Stromal cell of bone marrow (primary cell): ENCODE measurements around the gene UBE2QL1.

Experiments used
- DNase-seq: peaks from one replicate; pipeline ENCODE4 v3.0.0-alpha.2; 2012; ENCODE audit warnings: low read depth

Gene UBE2QL1, protein sequence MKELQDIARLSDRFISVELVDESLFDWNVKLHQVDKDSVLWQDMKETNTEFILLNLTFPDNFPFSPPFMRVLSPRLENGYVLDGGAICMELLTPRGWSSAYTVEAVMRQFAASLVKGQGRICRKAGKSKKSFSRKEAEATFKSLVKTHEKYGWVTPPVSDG

DNA sequence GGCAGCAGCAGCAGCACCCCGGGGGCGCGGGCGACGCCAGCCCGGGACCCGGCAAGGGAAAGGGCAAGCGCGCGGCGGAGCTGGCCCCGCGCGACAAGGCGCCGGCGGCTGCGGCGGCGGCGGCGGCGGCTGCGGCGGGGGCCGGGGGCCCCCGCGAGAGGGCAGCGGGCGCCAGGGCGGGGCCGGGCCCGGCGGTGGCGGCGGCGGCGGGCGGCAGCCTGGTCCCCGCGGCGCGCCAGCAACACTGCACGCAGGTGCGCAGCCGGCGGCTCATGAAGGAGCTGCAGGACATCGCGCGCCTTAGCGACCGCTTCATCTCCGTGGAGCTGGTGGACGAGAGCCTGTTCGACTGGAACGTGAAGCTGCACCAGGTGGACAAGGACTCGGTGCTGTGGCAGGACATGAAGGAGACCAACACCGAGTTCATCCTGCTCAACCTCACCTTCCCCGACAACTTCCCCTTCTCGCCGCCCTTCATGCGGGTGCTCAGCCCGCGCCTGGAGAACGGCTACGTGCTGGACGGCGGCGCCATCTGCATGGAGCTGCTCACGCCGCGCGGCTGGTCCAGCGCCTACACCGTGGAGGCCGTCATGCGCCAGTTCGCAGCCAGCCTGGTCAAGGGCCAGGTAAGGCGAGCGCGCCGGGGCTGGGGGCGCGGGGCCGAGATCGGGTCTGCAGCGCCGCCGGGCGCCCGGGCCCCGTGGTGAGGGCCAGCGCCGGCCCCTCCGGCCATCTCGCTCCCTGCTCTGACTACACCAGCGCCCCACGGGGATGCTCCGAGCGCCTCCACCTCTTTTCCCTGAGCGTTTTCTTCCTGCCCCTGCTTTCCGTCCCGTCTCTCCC, at the start of gene UBE2QL1:
Gene UBE2QL1 (plus strand): TSS at position 238 of the 843 bp plus-strand sequence. CDS start 35 bp downstream, at position 273.
- no peak for DNase-seq

DNA sequence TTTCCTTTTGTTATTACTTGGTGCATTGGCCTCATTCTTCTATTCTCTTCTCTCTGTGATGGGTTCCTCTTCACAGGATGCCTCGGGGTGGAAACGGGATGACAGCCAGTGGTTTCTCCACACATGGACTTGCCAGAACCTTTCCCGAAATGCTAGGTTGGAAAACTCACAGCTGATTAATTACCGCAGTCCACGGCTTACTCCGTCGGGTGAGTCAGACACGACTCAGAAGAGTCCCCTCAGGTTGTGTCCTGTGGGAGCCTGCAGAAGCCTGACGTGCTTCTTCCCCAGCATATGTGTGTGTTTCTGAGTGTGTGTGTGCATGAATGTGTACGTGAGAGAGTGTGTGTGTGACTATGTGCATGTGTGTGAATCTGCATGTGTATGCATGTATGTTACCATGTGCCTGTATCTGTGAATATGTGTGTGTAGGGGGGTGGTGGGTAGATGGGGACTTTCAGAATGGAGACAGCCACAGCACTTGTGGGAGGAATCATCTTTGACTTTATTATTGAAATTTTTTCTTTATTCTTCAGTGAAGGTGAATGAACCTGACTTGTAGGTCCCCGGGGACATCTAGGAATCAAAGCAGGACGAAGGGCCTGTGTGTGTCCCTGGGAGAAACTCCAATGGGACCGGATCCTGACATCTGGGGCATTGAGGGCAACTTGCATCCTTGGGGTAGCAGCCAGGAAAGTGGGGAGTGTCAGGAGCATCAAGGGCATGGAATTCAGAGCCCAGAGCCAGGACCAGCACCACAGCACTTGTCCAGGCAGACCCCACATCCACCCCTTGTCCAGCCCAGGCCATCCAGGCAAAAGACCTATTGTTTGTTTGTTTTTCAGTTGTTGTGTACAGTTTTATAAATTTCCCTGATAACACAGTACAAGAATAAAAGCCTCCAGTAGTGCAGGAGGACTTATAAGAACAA, 48.4 kb upstream of the UBE2QL1 start:
- peak; percentile 33 for DNase-seq

DNA sequence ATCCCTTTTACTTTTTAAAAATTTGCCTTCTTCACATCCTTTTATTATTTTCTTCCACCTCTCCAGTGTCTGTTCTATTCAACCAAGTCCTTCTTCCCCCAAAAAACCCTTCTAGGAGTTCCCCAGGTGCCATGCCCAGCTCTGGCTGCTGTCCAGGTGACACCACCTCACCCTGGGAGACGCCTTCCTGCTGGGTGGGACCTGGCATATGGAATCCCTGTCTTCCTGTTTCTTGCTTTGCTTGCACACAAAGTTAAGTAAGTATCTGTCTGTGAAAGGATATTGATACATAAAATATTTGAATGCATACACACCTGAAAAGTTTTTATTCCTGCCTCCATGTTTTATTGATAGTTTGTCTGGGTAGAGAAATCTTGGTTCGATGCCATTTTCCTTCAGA, 47.2 kb upstream of the UBE2QL1 start:
- no peak for DNase-seq

DNA sequence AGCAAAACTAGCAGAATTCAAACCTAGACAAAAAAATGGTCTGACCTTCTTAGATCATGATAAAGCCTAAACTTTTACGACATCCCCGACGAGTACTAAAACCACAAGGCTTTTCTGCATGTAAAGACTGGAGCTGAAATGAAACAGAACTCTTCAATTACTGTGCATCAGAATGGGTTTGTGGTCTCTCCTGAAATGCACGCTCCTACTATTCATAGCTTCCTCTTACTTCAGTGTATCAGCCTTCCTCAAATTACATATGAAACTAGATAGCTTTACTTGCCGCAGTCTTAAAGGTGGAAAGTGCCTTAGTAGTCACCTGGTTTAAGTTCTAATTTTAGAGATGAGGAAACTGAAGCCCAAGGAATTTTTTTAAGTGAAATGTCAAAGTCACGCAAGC, 45.7 kb upstream of the UBE2QL1 start:
- DNase-seq = no peak

DNA sequence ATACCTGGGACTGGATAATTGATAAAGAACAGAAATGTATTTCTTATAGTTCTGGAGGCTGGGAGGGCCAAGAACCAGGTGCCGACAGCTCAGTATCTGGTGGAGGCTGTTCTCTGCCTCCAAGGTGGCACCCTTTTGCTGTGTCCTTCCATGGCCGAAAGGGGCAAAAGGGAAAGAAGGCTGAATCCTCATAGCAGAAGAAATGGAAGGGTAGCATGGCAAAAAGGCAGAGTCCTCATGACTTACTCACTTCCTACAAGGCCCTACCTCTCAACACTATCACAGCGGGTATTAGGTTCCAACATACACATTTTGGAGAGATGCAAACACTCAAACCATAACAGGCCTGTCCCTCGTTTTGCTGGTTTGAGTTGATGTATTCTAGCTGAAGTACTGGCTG, 45.2 kb upstream of the UBE2QL1 start:
- no peak for DNase-seq

DNA sequence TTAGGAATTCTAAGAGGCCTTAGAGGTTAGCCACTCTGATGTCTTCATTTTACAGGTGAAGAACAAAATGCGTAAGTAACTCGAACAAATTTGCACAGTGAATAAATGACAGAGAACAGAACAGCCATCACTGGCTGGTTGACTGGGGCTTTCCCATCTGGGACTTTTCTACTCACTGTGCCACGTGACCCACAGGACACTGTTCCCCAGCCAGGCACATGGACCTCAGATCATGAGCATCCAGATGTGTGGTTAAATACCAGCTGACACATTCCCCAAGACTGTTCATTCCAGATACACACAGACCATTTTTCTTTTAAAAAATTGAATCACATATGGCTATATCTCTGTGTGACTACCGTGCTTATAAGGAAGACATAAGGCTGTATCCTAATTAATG, 44.5 kb upstream of the UBE2QL1 start:
- DNase-seq = peak; percentile 33

DNA sequence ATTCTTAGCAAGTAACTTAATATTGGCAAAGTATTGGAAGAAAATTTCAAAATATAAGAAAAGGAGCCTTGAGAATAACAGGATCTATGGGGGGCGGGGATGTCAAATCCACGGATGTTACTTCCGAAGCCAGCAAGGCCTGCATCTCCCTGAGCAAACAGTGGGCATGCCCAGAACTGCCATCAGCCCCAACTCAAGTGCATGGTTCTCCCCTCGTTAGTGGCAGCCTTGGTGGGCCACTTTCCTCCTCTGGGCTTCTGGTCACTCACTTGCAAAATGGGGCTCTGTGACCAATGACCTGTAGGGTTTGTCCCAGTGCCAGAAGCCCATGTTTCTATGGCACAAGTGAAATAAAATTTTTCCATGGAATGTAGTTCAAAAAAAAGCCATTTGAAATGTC, 43.1 kb upstream of the UBE2QL1 start:
- no peak for DNase-seq

DNA sequence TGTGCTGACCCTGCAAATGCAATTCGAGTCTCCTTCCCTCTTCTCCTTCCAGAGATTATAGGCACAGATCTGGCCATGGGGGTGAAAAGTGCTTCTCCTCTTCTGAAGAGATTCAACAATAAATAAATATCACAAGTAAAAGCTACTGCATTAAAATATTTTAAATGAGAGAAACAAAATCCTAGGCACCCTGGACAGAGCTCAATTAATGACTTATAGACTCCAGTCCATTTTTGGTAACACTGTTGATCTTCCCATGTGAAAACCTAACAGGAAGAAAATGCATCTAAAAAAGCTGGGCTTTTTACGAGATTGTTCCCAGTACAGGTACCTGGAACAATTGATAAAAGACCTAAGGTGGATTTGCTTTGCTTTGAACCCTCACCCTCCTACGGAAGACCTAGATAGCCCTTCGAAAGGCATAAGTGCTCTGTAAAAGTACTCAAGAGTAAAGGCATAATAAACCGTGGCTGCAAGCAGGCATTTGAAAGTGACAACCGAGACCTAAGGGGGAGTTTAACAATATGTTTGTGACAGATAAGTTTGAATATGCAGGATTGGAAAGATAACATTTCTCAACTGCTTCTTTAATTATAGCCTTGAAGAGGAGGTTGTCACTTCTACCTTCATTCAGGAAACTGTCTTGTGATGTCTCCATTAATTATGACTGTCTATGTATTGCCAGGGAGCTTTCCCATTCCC, 41.0 kb upstream of the UBE2QL1 start:
- no peak for DNase-seq

DNA sequence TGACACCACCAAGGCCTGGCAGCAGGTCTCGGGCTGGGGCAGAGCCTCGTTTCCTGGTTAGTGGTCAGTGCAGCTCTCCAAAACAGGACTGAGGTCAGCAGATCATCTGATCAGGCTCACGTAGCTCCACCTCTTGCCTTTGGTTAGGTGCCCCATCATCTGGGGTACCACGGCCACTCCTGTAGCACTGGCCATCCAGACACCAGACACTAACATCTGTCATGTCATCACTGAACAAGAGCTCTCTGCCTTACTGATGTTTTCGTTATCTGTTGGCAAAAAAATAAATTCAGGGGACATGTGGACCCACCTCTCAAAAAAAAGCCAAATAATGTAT, 40.4 kb upstream of the UBE2QL1 start:
- DNase-seq = no peak

DNA sequence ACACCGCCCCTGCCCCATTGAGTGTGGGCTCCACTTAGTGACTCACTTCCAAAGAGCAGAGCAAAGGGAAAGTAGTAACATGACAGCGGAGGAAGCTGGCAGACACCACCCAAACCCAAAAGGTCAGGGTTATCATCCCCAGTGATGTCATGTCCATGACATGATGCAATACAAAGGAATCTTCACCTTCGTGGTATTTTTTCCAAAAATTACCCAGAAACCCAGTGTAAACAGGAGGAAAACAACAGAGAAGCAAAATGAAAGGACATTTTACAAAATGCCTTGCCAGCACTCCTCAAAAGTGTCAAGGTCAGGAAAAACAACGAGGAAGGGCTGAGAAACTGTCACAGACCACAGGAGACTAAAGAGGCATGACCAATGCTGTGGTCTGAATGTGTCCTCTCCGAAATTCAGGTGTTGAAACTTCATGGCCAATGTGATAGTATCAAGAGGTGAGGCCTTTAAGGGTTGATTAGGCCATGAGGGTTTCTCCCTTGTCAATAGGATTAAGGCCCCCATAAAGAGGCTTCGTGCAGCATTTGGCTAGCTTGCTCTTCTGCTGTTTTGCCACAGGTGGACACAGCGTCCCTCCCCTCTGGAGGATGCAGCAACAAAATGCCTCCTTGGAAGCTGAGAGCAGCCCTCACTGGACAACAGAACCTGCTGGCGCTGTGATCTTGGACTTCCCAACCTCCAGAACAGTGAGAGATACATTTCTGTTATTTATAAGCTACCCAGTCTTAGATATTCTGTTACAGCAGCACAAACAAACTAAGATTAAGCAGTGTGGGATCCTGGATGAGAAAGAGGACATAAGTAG, 39.8 kb upstream of the UBE2QL1 start:
- no peak for DNase-seq

DNA sequence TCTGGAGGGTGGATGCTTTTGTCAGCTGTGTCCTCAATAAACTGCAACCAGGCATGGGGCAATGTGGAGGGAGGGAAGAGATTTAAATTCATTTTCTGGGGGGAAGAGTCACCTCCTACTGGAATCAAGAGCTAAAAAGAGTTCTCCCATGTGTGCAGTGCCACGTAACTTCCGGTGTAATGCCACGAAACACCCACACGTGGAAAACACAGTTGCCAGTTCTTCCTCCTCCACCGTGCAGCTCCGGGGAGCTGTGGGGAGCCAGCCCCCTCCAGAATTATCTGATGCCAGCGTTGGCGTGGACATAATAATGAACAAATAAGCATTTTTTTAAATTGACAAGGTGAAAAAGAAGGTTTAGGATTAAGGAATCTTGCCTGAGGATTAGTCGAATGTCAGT, 38.2 kb upstream of the UBE2QL1 start:
- no peak for DNase-seq

DNA sequence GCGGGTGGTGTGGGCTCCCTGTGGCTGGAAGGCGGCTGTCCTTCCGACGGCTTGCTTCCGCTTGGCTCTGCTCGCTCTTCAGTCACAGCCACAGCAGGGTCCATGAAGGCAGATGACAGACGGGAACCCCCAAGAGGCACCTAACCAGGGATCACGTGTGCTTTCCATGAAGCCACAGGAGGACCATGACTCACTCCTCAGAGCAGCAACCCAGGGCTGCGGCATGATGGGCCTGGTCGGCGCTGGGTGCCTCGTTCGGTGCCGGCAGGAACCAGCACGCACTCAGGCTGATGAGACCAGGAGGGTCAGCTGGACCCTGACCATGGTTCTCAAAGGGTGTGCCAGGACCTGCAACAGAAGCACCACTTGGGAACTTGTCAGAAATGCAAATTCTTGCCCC, 37.5 kb upstream of the UBE2QL1 start:
- no peak for DNase-seq

DNA sequence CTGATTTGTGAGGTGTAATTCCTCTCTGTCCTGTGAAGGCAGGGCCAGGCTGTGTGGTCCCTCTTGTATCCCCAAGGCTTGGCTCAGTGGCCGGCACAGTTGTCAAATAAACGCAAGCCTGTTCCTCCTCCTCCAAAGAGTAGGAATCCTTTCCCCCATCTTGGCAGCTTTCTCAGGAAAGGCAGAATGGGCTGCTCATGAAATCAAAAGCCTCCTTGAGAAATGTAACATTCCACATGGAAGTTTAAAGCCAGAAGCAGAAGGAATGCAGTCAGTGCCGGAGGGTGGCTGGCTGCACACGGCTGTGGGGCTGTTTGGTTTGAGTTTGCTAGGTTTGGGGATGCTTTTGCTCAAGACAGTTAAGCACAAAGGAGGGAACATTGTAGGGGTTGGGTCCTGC, 35.8 kb upstream of the UBE2QL1 start:
- DNase-seq = no peak

DNA sequence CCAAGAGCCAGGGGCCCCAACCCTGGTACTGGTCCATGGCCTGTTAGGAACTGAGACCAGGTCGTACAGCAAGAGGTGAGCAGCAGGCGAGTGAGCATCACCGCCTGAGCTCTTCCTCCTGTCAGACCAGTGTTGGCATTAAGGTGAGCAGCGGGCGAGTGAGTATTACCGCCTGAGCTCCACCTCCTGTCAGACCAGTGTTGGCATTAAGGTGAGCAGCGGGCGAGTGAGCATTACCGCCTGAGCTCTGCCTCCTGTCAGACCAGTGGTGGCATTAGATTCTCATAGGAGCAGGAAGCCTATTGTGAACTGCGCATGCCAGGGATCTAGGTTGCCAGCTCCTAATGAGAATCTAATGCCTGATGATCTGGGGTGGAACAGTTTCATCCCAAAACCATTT, 31.0 kb upstream of the UBE2QL1 start:
- DNase-seq = no peak

DNA sequence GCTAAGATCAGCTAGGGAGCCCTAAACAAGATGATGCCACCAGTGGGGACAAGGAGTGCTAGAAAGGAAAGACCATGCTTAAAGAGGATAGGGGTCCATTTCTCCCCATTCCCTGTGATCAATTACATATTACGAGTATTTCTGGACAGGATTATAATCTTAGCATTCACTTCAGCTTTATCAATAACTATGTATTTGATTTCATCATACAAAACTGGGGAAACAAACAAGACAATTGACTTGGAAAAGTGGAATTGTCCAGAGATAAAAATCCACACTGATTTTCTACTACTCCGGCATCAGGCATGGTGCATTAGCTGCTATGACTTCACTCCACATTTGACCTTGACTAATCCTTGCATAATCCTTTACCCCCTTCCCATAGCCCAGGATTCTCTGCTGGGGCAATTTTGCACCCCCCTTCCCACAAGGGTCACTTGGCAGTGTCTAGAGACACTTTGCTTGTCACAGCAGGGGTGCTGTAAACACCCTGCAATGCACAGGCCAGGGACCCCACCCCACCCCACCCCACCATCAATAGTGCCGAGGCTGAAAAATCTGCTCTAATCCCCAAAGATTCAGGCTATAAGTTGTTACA, 29.9 kb upstream of the UBE2QL1 start:
- no peak for DNase-seq

DNA sequence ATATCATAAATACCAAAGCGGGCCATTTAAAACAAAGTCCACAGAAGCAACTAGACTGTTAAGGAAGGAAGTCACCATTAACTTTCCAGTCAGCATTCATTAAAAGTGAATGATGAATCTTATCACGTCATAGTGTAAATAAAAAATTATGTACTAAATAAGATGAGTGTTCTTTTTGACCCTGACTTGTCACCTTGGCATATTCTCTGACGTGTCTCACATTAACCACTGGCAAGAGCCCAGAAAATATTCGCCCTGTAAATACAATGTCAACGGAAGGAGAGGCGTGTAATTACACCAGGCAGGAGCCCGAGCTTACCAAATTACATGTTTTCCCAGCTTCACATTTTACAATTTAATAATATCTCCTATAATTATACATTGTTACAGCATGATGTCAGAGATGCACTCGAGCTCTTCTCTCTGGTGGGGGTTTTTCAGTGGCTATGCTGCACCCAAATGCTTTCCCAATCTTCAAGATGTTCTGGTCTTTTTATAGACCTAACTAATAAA, 29.3 kb upstream of the UBE2QL1 start:
- DNase-seq = peak; percentile 16

DNA sequence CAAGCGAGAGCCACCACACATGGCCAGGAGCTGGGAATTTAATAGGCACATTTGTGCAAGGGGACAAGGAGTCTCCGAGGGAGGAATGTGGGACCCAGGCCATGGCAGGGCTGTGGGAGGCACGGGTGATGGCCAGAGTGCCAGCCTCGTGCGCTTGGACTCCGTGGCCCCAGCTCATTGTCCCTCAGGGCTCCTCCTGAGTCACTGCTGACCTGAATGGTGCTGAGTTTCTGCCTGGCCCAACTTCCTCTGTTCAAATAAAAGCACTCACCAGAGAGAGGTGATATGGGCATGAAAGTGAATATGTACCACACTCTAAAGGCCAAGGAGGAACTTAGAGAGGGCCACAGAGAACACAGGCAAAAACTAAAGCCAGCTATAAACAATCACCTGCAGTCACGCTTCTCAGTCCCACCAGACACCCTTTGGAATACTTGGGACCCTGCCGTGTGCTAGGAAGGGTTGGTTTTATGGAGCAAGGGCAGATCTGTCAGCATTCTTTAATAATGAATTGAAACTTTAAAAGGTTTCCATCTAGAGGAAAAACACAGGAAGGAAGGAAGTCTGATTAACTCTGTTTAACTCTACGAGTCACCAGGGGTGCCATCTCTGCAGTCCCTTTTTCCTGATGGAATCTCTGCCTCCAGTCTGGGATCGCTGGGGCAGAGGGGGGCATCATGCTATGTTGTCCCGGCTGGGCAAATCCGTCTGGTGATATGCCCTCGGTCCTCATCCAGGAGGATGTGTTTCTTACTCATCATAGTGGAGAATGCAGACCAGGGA, 25.1 kb upstream of the UBE2QL1 start:
- no peak for DNase-seq

DNA sequence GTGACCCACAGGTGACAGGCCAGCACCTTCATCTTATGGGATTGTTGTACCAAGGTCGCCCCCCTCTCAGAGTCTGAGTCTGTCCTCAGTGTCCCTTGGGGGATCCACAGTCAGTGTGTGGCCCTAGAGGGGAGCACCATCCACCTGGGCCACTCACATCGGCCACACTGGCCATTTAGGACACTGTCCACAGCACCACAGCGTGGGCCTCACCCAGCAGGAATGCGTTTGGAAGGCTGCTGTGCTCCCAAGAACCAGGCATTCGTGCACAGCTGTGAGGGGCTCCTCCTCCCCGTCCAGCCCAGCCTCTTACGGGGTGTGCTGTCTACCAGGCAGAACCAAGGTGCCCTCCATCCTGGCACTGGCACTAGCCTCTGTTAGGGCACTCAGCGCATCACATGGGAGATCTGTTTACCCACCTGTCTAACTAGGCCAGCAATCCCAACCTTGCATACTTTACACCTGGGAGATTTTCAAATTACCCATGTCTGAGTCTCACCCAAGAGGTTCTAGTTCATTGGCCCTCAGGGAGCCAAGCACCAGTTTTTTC, 24.5 kb upstream of the UBE2QL1 start:
- no peak for DNase-seq

DNA sequence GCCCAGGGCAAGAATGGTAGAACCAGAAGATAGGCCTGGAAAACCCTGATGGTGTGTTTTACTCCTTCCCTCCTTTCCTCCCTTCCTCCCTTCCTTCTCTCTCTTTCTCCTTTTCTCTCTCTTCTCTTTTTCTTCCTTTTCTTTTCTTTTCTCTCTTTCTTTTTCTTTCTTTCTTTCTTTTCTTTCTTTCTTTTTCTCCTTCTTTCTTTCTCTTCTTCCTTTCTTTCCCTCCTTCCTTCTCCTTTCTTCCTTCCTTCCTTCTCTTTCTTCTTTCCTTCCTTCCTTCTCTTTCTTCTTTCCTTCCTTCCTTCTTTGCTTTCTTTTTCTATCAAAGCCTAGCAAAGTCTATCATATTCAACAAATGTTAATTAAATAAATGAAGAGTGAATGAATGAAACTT, 24.0 kb upstream of the UBE2QL1 start:
- DNase-seq = no peak

DNA sequence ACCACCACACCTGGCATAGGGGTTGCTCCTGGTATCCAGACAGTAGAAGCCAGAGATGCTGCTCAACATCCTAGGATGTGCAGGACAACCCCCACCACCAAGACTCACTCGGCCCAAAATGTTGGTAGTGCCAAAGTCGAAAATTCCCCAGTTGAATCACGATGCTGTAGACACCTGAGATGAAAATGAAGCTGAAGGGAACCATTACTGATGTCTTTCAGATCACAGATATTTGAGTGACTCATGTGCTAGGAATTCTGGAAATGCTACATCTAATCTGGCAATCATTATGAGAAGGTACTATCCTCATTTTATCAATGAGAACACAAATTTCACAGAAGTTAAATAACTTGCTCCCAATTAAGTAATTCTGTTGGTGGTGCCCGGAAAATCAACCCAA, 21.0 kb upstream of the UBE2QL1 start:
- no peak for DNase-seq
